Head of caudate nucleus (tissue), 42 donors: ENCODE measurements around the gene RFFL.
A peak's percentile ranks its signal among the peaks of the same experiment; 100 is the strongest.
"Not testable (repeated sequence)": the region's sequence is repeated elsewhere in the genome, so short reads cannot be mapped to it uniquely, and the experiment has no call there.

ENCODE experiments used
- DNase-seq, 42 donors: peaks; one replicate each; pipeline versions ENCODE4 v3.0.0 to v3.0.0-alpha.2; 2020 to 2021; ENCODE audit warnings: mixed read lengths in 7 of 42
- intact Hi-C: fragments of 100-400 bp; cut with DNase I; formaldehyde crosslinking; loops from one replicate; pipeline ENCODE4 v1.15.0; 2022

RFFL gene

DNA sequence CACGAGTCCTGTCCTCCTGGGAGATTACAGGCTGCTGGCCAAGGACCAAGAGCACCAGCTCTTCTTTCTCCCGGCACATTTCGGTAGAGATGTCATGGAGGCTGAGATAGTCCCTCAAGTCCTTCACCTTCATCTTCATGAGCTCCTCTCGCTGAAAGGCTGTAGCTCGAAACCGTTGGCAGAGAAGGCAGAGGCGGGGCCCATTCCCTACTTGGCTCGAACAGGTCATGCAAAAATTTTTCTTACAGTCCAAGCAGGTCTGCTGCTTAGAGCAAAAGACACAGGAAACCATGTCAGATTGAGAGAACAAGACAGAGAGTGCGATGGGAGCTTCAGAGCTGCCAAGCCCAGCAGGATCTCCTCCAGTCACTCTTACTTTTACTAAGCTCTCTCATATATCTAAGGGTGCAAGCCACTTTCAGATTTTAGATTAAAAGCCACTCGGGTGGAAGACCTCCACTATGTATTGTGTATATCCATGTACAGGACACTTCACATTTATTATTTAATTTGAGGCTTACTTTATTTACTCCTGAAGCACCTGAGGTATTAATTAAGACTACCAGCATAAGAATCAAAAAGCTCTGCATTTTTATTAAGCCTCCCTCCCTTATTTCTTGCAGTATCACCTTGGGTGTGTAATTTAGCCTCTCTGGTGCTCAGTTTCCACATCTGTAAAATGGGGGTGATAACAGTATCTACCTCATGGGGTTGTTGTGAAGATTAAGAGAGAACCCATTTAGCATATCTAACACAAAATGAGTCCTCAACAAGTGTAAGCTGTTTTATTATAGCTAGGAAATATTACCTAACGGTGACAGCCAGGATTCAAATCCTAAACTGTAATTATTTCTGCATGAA, 41.8 kb downstream of the RFFL start:
- DNase-seq = no peak
- intact Hi-C loops = no loop called here

DNA sequence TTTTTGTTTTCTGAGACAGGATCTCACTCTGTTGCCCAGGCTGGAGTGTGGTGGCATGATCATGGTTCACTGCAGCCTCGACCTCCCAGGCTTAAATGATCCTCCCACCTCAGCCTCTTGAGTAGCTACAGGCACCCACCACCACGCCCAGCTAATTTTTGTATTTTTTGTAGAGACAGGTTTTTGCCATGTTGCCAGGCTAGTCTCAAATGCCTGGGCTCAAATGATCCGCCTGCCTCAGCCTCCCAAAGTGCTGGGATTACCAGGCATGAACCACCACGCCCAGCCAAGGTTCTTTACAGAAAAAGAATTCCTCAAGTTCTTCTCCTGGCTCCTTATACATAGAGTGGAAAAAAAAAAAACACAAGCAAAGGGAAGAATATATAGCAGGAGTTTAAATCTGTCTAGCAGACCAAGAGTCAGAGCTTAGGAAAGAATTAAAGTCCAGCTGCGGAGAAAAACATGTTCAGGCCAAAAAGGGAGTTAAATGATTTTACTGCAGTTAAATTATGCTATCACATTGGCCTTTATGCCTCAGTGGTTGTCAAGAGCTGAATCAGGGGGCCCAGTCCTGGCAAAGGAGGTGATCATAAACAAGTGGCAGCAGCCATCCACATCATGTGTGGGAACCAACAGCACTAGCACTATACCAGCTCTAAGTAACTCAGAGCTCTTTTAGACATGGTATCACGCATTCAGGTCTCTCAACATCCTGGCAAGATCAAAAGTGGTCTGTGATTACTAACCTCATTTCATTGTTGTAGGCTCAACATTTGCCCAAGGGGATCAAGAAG, 43.9 kb downstream of the RFFL start:
- intact Hi-C loops = no loop called here
- no peak for DNase-seq

DNA sequence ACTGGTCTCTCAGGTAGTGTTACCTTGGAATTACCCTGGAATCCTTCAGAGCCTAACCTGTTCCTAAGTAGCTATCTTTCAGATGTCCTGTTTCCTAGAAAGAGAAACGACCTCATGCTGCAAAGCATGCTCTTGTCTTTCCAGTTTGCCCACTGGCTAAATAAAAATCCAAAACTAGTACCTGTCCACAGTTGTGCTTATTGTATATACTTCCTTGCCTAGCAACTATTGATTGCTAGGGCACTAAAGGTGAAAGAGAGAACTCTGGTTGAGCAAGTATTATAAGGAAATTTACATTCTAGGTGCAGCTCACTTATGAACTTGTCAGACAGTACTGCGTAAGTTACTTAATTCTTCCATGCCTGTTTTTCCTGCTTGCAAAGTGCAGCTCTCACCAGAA, 44.7 kb downstream of the RFFL start:
- intact Hi-C loops = no loop called here
- DNase-seq = no peak

DNA sequence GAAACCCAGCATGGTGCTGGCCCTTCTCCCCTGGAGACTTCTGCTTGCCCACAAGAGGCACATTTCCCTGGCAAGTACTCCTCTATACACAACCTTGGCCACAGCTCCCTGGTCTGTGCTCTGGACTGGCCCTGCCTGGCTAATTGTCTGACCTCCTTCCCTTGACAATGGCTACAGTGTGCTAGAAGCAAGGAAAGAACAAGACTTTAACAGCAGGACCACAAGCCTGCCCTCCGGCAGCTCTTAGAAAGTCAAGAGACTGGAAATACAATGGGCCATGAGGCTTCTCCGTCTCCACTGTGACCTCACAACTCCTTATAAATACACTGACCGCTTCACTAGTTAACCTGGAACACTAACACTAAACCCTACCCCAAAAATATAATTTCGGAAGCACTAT, 46.5 kb downstream of the RFFL start:
- DNase-seq = no peak
- intact Hi-C loops = no loop called here

DNA sequence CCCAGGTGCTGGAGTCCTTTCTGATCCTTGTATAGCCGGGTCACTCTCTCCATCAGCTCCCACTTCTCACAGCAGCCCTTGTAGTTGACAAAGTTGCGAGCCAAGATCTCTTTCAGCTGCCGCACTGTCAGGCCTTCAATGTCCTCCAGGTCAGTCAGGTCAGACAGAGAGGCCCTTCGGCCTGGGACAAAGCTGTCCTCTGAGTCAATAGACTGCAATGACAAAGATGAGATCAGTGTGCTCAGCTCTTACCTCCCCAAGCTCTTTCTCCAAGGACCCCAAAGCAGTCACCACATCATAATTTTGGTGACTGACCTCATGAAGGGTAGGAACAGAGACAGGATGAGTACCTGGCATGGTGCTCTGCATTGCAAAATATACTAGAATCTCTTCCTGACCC, 47.1 kb downstream of the RFFL start:
- intact Hi-C loops = no loop called here
- DNase-seq = no peak

DNA sequence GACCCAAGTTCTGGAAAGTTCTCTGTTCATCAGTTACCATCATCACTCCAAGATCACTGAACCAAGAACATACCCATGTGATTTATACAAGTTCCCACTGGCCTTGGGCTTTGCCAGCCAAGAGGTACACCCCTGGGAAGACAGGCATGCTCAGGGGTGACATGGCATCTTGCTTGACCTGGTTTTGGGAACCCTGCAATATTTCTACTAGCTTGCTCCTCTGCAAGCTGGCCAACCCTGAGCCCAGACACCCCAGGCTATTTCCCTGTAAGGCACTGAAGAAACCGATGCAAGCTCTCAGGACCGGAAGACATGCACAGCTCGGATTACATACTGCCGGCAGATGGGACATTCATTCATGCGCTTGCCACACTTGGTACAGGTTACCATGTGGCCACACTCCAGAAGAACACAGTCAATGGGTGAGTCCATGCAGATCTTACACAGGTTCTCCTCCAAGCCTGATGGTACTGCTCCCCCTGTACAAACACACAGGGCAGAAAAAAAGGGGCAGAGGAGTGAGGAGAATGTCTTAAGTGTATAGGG, 51.8 kb downstream of the RFFL start:
- DNase-seq = no peak
- intact Hi-C loops = no loop called here

DNA sequence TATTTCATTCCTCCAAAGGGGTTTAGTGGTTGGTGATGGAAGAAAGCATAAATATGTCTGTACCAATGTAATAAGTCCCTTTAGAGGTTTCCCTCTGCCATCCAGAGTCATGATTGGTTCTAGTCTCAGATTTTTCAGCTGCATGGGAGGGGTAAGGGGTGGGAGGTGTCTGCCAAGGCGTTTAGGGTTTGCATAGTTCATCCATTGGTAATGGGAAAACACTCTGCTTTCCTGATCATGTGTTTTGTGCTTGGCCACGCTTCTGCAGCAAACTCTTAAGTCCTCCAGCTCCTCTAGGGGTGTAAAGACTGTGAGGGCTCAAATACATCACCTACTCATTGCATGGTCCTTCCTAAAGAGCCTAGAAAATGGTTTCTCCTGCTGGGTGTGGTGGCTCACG, 53.4 kb downstream of the RFFL start:
- DNase-seq = no peak
- intact Hi-C loops = no loop called here

DNA sequence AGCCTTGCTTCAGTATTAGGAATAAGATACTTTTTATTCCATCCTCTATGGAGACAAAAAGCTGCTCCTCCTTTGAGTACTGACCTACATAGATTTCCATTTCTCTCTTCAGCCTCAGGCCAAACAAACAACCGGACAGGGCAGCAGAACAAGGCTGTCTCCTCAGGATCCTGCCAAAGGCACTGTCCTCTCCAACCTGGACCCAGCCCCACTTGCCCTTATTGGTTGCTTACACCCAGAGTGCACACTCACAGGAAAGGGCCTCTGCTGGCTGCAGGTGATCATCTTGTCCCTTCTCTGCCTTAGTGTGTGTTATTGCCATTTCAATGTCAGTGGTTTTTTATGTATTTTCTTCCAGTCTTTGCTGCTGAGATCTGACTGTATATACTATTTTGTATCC, 56.5 kb downstream of the RFFL start:
- no peak for DNase-seq
- intact Hi-C loops = no loop called here

- intact Hi-C loops = no loop called here
- no peak for DNase-seq
These were observed 57.2 kb downstream of the RFFL start for GRCh38 chr17:35006345-35006744.

DNA sequence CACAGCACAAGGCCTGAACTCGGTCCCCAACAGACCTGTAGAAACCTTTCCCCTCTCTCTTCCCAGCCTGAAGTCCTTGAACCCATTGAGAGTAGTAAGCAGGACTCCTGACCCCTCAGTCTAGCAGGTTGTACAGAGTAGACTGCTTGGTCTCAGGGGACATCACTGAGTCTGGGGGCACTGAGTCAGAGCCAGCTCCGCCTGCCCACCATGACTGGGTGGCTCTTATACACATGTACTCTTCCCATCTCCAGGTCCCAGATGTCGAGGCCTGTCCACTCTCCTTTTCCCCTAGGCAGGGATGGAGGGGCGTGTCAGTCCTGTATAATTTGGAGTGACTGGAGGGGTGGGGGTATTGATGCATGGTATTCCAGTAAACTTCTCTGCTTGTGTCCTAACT, 59.7 kb downstream of the RFFL start:
- DNase-seq = no peak

DNA sequence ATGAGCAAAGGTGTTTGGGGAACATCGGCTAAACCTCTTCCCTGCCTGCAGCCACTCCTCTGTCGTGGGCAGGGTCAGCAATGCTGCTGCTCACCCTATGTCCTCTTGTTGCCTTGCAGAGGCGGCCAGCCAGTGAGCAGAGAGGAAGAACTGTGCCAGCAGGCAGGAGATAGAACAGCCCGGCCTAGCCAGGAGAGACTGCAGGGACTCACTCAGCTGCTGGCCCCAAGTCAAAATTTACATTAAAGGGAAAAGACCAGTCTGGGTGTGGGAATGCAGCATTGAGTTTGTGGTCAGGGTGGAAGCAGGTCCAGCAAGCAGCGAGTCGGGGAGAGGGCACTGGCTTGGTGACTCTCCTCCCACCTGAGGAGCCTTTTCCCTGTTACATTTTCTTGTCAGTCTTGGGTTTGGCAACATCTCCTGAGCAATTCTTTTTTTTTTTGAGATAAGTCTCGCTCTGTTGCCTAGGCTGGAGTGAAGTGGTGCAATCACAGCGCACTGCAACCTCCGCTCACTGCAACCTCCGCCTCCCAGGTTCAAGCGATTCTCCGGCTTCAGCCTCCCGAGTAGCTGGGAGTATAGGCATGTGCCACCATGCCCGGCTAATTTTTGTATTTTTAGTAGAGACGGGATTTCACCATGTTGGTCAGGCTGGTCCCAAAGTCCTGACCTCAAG, 60.5 kb downstream of the RFFL start:
- DNase-seq = peak in 2 of 42 donors; percentile 8 to 19
- intact Hi-C loops = loop anchor here (5.0 kb wide), 1 partner anchor 114 kb away; the partner anchor contains the start of gene RAD51D

More for the DNA sequence above, 59.7 kb downstream of the RFFL start:
- intact Hi-C loops = loop anchor here (5.0 kb wide), 1 partner anchor 114 kb away; the partner anchor contains the start of gene RAD51D

GRCh38 chr17:35001549-35001948, 62.0 kb downstream of the RFFL start:
- no peak for DNase-seq
- intact Hi-C loops = loop anchor here (5.0 kb wide), 1 partner anchor 116 kb away; the partner anchor contains the start of gene RAD51D

DNA sequence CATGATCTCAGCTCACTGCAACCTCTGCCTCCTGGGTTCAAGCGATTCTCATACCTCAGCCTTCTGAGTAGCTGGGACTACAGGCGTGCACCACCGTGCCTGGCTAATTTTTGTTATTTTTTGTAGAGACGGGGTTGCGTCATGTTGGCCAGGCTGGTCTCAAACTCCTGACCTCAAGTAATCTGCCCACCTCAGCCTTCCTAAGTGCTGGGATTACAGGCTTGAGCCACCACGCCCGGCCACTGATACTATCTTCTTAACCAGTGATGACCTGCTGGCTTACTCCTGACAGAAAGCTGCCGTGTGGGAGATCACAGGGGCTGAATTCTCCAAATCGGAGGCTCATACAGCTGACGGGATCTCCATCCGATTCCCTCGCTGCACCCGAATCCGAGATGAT, 62.5 kb downstream of the RFFL start:
- DNase-seq = not testable (repeated sequence)
- intact Hi-C loops = loop anchor here (5.0 kb wide), 1 partner anchor 116 kb away; the partner anchor contains the start of gene RAD51D

DNA sequence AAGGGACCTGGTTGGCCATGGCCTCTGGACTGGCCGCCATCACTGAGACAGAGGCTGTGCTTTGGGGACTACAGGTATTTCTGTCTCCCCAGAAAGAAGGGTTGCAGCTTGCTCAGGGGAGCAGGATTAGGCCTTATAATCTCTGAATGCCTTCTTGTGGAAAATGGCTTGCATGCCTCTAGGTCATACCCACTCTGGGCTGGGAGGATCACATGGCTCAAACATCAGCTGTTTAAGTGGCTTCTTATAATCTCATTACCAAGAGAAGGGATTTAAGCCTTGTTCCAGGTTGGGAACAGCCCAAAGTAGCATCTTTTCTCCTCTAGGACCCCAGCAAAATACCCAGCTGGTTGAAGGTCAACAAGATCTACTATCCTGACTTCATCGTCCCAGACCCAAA, 64.1 kb downstream of the RFFL start:
- intact Hi-C loops = loop anchor here (5.0 kb wide), 1 partner anchor 88 kb away; no protein-coding TSS in a partner anchor

DNA sequence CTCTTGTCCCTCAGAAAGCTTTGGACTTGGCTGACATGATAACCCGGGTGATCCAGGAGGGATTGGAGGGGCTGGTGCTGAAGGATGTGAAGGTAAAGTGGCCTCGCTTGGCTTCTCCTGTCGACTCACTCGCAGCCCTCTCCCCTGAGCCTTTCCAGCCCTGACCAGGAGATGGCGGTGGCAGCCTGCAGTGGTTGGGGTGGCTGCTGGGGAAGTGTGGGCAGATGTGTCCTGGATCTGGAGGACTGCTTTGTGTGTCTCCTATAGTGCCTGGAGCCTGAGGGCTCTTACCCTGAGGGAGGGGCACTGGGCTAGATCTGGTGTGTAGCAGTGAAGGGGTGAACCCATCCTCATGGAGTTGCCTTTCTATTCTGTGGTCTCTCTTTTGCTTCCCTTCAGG, 65.3 kb downstream of the RFFL start:
- DNase-seq = peak; percentile 48 to 92 (median 82)

More for the DNA sequence above, 64.1 kb downstream of the RFFL start:
- DNase-seq = no peak

GRCh38 chr17:34997355-34997862, 66.1 kb downstream of the RFFL start:
- DNase-seq = no peak
- intact Hi-C loops = loop anchor here (5.0 kb wide), 1 partner anchor 90 kb away; no protein-coding TSS in a partner anchor

More for the DNA sequence above, 65.3 kb downstream of the RFFL start:
- intact Hi-C loops = loop anchor here (5.0 kb wide), 1 partner anchor 89 kb away; no protein-coding TSS in a partner anchor

- intact Hi-C loops = loop anchor here (5.0 kb wide), 1 partner anchor 91 kb away; no protein-coding TSS in a partner anchor
- DNase-seq = no peak
These were observed 66.9 kb downstream of the RFFL start for GRCh38 chr17:34996422-34997285.

- no peak for DNase-seq
- intact Hi-C loops = loop anchor here (1.0 kb wide), 1 partner anchor 12 kb away; no protein-coding TSS in a partner anchor
These were observed 70.5 kb downstream of the RFFL start for GRCh38 chr17:34993031-34993430.
